GM18868 (cell line): ENCODE results near the gene CNTN2.

Source experiments
- ATAC-seq: cut with Tn5 transposase; IDR thresholded peaks from one replicate; pipeline ENCODE4 v1.9.1; 2021; ENCODE audit warnings: mild to moderate bottlenecking, moderate library complexity; ENCODE audit not compliant: unreplicated experiment

Gene CNTN2

DNA sequence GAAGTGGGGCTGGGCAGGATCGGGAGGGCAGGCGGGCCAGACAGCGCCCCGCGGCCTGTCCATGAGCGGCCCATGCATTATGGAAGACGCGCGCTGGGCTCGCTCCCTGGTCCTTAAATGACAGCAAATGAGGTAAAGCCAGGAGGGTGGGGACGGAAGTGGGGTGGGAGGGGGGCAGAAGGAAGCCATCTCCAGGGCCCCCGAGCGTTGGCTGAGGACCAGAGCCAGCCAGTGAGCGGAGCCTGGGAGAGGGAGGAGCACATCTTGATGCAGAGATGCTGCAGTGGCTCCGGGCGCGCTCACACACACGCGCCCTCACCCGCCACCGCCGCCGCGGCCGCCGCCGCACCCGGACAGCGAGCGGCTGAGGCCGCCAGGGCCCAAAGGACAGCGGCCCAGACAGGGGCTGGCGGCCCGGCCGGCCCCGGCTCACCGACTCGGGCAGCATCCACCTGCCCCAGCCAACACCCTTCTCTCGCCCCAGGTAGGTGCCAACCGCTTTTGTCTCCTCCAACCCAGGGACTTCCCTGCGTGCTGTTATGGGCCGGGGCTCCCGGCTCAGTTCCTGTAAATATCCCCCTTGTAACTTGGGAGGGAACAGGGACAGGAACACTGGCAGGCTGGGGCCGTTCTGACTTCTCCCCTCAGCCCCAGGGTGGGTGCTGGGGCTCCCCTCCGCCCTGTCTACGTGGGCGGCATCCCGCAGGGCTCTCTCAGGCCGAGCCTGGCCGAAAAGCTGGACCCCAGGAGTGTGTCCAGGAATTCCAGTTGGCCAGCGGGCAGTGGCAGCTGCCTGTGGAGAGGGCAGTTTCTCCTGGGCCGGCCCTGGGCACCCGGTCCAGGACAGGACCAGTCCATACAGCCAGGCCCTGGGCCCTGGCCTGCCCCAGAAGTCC is at the start of gene CNTN2:
CNTN2 (plus strand) TSS at position 302 of the 896 bp plus-strand sequence. CDS start 9,974 bp downstream, outside the sequence.
- no peak for ATAC-seq

GRCh38 chr1:204994086-204994862 is 48.7 kb upstream of the CNTN2 start:
- ATAC-seq = no peak

DNA sequence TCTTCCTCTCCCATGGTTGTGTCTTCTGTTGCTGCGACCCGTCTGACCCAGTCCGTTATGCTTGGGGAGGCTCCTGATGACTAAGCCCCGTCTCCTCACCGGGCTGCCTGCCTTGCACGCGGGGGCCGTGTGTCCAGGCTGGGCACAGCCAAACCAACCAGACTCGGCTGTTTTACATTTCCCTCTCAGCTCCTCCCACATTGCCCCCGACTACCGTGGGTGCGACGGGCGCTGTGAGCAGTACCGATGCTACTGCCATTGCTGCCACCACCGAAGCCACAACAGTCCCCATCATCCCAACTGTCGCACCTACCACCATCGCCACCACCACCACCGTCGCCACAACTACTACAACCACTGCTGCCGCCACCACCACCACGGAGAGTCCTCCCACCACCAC is 46.0 kb upstream of the CNTN2 start:
- ATAC-seq = no peak

- no peak for ATAC-seq
Observed at GRCh38 chr1:204997591-204998355, 45.2 kb upstream of the CNTN2 start.

GRCh38 chr1:205001162-205001561 is 41.9 kb upstream of the CNTN2 start:
- no peak for ATAC-seq

- no peak for ATAC-seq
Observed at GRCh38 chr1:205002705-205003104, 40.3 kb upstream of the CNTN2 start.

DNA sequence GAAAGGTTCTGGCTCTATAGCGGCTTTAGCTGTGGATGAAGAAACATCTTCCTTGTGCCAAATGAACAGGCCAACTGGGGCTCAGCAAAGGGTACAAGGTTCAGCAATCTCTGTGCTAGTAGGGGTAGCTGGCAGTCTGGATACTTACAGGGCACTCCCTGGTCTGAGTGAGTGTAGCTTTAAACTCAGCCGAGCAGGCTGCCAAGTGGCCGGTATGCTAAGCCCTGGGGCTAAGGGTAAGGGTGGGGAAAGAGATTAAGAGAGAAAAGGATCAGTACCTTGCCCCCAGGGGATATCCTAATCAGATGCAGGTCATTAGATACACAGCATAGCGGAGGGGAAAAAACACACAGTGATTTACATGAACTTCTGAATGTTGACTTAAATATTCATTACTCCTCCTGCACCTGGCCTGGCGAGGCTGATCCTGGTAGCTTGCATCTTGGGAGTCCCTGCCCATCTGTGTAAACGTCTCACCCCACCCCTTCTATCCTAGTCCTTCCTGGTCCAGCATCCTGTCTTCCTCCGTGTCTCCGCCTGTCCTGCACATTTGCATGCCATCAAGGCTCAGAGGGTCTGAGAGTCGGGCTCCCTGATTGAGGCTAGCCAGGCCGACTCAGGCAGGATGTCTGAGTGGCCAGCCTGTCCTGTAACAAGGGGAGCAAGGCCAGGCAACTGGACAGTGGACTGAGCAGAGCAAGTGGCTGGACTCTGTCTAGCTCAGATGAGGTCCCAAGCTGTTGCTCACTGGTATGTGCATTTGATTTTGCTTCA is 39.5 kb upstream of the CNTN2 start:
- no peak for ATAC-seq

- ATAC-seq = no peak
Observed at GRCh38 chr1:205004351-205004750, 38.7 kb upstream of the CNTN2 start.

GRCh38 chr1:205008896-205009295 is 34.1 kb upstream of the CNTN2 start:
- ATAC-seq = no peak

GRCh38 chr1:205009670-205010069 is 33.3 kb upstream of the CNTN2 start:
- no peak for ATAC-seq

GRCh38 chr1:205012391-205013140 is 30.4 kb upstream of the CNTN2 start:
- no peak for ATAC-seq

- ATAC-seq = no peak
Observed at GRCh38 chr1:205013683-205014367, 29.2 kb upstream of the CNTN2 start.

GRCh38 chr1:205014783-205015182 is 28.2 kb upstream of the CNTN2 start:
- no peak for ATAC-seq

DNA sequence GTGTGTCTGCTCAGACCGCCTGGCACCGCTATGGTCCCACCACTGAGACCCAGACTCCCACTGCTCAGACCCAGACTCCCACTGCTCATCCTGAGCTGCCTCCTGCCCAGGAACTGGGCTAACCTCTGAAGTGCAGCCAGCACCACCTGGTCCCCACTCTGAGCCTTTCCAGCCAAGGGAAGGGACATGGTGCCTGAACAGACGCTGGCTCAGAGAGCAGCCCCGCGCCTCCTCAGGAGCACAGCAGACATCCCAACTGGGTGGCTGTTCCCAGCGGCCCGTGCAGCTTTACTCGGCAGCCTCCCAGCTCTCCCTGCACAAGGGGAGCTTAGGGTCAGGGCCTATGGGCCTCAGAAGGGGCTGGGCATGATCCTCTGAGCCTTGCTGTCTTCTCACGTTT is 27.8 kb upstream of the CNTN2 start:
- no peak for ATAC-seq

DNA sequence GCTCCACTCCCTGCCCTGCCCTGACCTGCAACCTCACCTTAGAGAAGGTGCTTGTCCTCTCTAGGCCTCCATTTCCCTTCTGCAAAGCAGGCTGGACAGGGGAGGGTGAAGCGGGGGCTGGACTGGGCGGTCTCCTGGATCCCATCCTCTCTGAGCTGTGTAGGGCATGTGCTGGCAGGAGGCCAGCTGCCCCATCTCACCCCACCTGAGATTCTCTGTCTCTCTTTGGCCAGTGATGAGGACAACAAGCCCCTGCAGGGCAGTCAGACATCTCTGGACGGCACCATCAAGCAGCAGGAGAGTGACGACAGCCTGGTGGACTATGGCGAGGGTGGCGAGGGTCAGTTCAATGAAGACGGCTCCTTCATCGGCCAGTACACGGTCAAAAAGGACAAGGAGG is 26.9 kb upstream of the CNTN2 start:
- ATAC-seq = no peak

DNA sequence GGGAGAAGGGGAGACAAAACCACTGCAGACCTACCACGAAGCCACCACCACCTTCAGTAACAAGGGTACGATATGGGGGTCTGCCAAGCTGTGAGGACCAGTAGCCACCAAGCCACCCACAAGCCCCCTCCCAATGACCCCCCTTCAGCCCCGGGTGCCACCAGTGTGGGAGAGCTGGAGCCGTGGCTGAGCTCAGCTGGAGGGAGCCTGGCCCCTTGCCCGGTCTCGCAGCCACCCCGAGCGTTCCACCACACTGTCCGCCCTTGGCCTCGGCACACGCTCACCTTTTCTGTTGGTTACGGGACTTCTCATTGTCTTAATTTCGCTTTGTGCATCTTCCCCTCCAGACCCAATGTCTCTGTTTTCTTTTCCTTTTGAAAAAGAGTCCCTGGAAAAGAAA is 26.4 kb upstream of the CNTN2 start:
- ATAC-seq = no peak

DNA sequence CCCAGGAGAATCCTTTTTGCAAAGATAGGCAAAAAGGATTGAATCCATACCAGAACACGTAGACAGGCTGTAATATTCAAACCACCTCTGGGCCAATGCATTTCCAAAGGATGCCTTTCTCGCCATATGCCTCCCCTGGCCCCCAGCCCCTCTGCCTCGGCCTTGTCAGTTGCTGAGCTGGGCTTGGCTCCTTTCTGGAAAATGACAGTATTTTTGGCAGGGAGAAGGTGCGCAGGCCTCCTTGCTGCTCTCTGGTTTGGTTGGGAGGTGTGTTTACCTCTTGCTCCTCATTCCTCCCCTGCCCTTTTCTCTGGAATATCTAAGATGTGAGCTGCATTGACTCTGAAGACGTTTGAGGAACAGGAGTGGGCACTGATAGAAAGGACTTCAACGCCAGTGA is 26.0 kb upstream of the CNTN2 start:
- ATAC-seq = no peak

- no peak for ATAC-seq
Observed at GRCh38 chr1:205017766-205018165, 25.2 kb upstream of the CNTN2 start.

DNA sequence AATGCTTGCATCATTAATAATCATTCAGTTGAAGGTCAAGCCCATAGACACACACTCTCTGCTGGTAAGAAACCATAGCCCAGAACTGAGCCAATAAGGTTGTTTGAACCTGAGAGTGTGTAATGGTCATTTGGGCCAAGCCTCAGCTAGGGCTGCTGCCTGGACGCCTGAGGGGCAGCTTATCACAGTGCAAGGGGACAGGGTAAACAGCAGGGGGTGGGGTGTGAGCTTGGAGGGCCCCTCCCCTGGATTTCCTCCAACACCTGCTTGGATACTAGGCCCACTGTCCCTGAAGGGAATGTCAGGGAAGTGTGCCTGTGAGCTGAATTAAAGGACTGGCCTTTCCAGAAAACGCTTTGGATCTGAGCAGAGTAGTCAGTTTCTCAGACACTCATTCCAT is 24.6 kb upstream of the CNTN2 start:
- ATAC-seq = no peak
